ENCODE measurements around the gene TAF4.

TAF4 gene

DNA sequence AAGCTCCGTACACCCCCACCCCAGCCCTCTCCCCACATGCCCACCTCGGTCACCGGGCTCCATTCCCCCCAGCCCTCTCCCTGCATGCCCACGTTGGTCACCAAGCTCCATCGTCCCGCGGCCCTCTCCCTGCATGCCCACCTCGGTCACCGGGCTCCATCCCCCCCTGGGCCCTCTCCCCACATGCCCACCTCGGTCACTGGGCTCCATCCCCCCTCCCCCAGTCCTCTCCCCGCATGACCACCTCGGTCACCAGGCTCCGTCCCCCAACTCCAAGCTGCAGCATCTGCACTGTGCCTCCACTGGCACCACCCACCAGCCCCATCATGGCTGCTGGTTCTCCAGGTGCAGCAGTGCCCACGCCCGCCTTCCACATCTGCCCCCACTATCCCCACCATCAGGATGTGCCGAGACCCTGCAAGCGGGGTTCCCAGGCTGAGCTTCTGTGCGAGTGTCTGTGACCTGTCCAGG lies 16.8 kb downstream of the TAF4 start:
- Histone ChIP-seq H3K4me3 (ENCODE audit: extremely low read depth, insufficient read depth, low read length, poor library complexity, severe bottlenecking) (no peak overlapping the region), H3K4me1 (ENCODE audit: control insufficient read depth, insufficient read depth, low read length, poor library complexity, severe bottlenecking) (peaks cover 6% of the 10 kb centered on the region), H3K9me3 (ENCODE audit: control insufficient read depth, low read length) (no peaks in the 10 kb centered on the region), H3K27ac (ENCODE audit: low read depth, low read length, severe bottlenecking) (no peak overlapping the region), H3K36me3 (ENCODE audit: control insufficient read depth, insufficient read depth, low read length) (no peaks in the 10 kb centered on the region)
- WGBS, 2 experiments (ENCODE audit: insufficient coverage in 2 of 2): 93 to 94% methylated on average over 3 to 18 of the region's 18 CpGs

DNA sequence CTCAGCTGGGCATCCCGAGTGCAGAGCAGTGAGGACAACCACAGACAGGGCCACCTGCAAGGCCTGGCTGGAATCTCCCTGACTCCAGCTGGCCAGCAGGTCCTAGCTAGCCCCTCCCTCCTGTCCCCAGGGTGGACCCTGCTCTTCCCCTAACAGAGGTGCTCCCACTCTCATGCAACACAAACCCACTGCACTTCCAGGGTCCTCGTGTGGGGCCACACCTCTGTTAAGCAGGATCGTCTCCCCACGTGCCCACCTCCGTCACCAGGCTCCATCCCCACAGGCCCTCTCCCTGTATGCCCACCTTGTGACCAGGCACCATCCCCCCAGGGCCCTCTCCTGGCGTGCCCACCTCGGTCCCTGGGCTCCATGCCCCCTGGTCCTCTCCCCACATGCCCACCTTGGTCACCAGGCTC lies 17.3 kb downstream of the TAF4 start:
- no peaks in the 10 kb centered on the region for H3K9me3 ChIP-seq (ENCODE audit: control insufficient read depth, low read length)
- H3K36me3 ChIP-seq (ENCODE audit: control insufficient read depth, insufficient read depth, low read length): no peaks in the 10 kb centered on the region
- H3K4me1 ChIP-seq (ENCODE audit: control insufficient read depth, insufficient read depth, low read length, poor library complexity, severe bottlenecking): peaks cover 6% of the 10 kb centered on the region
- no peak overlapping the region for H3K4me3 ChIP-seq (ENCODE audit: extremely low read depth, insufficient read depth, low read length, poor library complexity, severe bottlenecking)
- no peak overlapping the region for H3K27ac ChIP-seq (ENCODE audit: low read depth, low read length, severe bottlenecking)
- WGBS, 2 experiments (ENCODE audit: insufficient coverage in 2 of 2): 92 to 98% methylated on average over 6 to 7 of the region's 7 CpGs

DNA sequence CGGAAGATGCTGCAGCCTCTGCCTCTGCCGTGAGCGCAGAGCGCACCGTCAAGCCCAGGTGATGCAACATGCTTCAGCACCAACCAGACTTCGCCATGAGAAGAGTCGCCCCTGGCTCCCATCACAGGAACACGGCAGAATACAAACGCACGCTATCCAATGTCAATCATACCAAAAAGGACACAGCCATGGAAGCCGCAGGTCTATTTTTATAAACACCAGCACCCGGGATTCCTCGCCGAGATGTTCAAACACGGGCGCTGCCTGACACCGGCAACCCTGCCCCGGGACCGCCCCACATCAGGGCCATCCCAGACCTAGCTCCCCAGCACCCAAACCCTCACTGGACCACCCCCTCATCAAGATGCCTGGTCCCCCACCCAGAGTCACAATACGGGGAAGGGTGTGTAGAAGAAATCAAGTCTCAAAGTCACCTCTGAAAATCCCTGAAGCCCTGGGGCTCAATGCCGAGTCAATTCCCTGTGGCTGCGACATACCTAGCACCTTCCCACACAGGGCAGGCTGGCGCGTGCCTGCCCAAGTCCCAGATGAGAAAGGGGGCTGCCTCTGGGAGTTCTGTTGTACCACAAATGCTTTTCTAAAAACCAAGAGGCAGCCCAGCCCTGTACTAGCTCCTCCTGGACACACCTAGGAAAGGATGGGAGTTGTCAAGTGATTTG lies 17.9 kb downstream of the TAF4 start:
- 93% methylated on average over 19 to 23 of the region's 24 CpGs for WGBS, 2 experiments (ENCODE audit: insufficient coverage in 2 of 2)
- Histone ChIP-seq H3K27ac (ENCODE audit: low read depth, low read length, severe bottlenecking) (no peak overlapping the region), H3K9me3 (ENCODE audit: control insufficient read depth, low read length) (no peaks in the 10 kb centered on the region), H3K36me3 (ENCODE audit: control insufficient read depth, insufficient read depth, low read length) (no peaks in the 10 kb centered on the region), H3K4me1 (ENCODE audit: control insufficient read depth, insufficient read depth, low read length, poor library complexity, severe bottlenecking) (peaks cover 6% of the 10 kb centered on the region), H3K4me3 (ENCODE audit: extremely low read depth, insufficient read depth, low read length, poor library complexity, severe bottlenecking) (no peak overlapping the region)

- Histone ChIP-seq H3K27ac (ENCODE audit: low read depth, low read length, severe bottlenecking) (no peak overlapping the region), H3K4me1 (ENCODE audit: control insufficient read depth, insufficient read depth, low read length, poor library complexity, severe bottlenecking) (peaks cover 6% of the 10 kb centered on the region), H3K9me3 (ENCODE audit: control insufficient read depth, low read length) (no peaks in the 10 kb centered on the region), H3K36me3 (ENCODE audit: control insufficient read depth, insufficient read depth, low read length) (no peaks in the 10 kb centered on the region), H3K4me3 (ENCODE audit: extremely low read depth, insufficient read depth, low read length, poor library complexity, severe bottlenecking) (no peak overlapping the region)
- 93% methylated on average over 11 to 15 of the region's 15 CpGs for WGBS, 2 experiments (ENCODE audit: insufficient coverage in 2 of 2)
Observed at GRCh38 chr20:62046431-62046830, 19.2 kb downstream of the TAF4 start.

- no peak overlapping the region for H3K27ac ChIP-seq (ENCODE audit: low read depth, low read length, severe bottlenecking)
- no peaks in the 10 kb centered on the region for H3K9me3 ChIP-seq (ENCODE audit: control insufficient read depth, low read length)
- no peaks in the 10 kb centered on the region for H3K36me3 ChIP-seq (ENCODE audit: control insufficient read depth, insufficient read depth, low read length)
- WGBS, 2 experiments (ENCODE audit: insufficient coverage in 2 of 2): 84 to 88% methylated on average over 17 to 18 of the region's 22 CpGs
- H3K4me3 ChIP-seq (ENCODE audit: extremely low read depth, insufficient read depth, low read length, poor library complexity, severe bottlenecking): no peak overlapping the region
- H3K4me1 ChIP-seq (ENCODE audit: control insufficient read depth, insufficient read depth, low read length, poor library complexity, severe bottlenecking): peaks cover 6% of the 10 kb centered on the region
Observed at GRCh38 chr20:62045529-62046285, 20.0 kb downstream of the TAF4 start.

- 86 to 93% methylated on average over 20 of the region's 20 CpGs for WGBS, 2 experiments (ENCODE audit: insufficient coverage in 2 of 2)
- Histone ChIP-seq H3K36me3 (ENCODE audit: control insufficient read depth, insufficient read depth, low read length) (no peaks in the 10 kb centered on the region), H3K4me3 (ENCODE audit: extremely low read depth, insufficient read depth, low read length, poor library complexity, severe bottlenecking) (no peak overlapping the region)
Observed at GRCh38 chr20:62045118-62045517, 20.6 kb downstream of the TAF4 start.

DNA sequence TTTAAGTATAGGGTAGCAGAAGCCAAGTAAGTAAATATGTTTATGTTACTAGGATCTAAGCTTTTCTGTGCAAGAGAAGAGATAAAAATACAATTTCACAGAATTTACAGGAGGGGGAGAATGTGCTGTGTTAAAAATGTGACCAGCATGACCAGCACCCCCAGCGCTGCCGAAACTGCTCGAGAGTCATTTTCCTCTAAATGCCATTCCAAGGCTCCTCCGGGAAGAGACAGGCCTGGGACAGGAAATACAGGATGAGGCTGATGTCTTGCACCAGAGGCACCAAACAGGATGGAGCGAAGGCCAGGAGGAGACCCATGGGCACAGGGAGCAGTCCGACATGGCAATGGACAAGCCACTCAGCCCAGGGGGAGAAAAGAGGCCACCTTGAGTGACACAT lies 21.1 kb downstream of the TAF4 start:
- WGBS, 2 experiments (ENCODE audit: insufficient coverage in 2 of 2): 44 to 47% methylated on average over 2 to 3 of the region's 6 CpGs

More at GRCh38 chr20:62045118-62045517, 20.6 kb downstream of the TAF4 start:
- Histone ChIP-seq H3K9me3 (ENCODE audit: control insufficient read depth, low read length) (no peaks in the 10 kb centered on the region), H3K4me1 (ENCODE audit: control insufficient read depth, insufficient read depth, low read length, poor library complexity, severe bottlenecking) (peaks cover 6% of the 10 kb centered on the region), H3K27ac (ENCODE audit: low read depth, low read length, severe bottlenecking) (no peak overlapping the region)

DNA sequence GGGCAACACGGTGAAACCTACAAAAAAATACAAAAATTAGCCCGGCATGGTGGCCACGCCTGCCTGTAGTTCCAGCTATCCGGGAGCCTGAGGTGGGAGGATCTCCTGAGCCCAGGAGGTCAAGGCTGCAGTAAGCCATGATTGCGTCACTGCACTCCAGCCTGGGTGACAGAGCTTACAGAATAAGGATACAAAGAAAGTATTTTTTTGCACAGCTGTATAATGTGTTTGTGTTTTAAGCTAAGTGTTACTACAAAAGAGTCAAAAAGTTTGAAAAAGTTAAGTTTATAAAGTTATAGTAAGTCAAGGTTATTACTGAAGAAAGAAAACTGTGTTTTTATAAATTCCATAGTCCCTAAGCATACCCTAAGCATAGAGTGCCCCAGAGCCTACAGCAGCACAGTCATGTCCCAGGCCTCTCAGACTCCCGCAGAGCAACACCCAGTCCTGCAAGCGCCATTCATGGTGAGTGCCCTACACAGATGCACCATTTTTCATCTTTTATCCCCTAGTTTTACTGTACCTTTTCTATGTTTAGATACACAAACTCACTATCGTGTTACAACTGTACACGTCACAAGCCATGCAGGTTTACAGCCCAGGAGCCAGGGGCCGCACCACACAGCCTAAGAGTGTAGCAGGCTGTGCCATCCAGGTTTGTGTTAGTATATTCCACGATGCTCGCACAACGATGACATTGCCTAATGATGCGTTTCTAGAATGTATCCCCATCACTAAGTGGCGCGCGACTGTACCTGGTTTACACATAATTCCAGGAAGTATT lies 22.4 kb downstream of the TAF4 start:
- H3K27ac ChIP-seq (ENCODE audit: low read depth, low read length, severe bottlenecking): no peak overlapping the region
- H3K36me3 ChIP-seq (ENCODE audit: control insufficient read depth, insufficient read depth, low read length): no peaks in the 10 kb centered on the region
- no peak overlapping the region for H3K4me3 ChIP-seq (ENCODE audit: extremely low read depth, insufficient read depth, low read length, poor library complexity, severe bottlenecking)
- H3K9me3 ChIP-seq (ENCODE audit: control insufficient read depth, low read length): no peaks in the 10 kb centered on the region
- WGBS, 2 experiments (ENCODE audit: insufficient coverage in 2 of 2): 90 to 94% methylated on average over 17 of the region's 17 CpGs
- H3K4me1 ChIP-seq (ENCODE audit: control insufficient read depth, insufficient read depth, low read length, poor library complexity, severe bottlenecking): peaks cover 8% of the 10 kb centered on the region

More for the DNA sequence above, 21.1 kb downstream of the TAF4 start:
- Histone ChIP-seq H3K4me1 (ENCODE audit: control insufficient read depth, insufficient read depth, low read length, poor library complexity, severe bottlenecking) (peaks cover 8% of the 10 kb centered on the region), H3K36me3 (ENCODE audit: control insufficient read depth, insufficient read depth, low read length) (no peaks in the 10 kb centered on the region), H3K4me3 (ENCODE audit: extremely low read depth, insufficient read depth, low read length, poor library complexity, severe bottlenecking) (no peak overlapping the region), H3K9me3 (ENCODE audit: control insufficient read depth, low read length) (no peaks in the 10 kb centered on the region), H3K27ac (ENCODE audit: low read depth, low read length, severe bottlenecking) (no peak overlapping the region)

DNA sequence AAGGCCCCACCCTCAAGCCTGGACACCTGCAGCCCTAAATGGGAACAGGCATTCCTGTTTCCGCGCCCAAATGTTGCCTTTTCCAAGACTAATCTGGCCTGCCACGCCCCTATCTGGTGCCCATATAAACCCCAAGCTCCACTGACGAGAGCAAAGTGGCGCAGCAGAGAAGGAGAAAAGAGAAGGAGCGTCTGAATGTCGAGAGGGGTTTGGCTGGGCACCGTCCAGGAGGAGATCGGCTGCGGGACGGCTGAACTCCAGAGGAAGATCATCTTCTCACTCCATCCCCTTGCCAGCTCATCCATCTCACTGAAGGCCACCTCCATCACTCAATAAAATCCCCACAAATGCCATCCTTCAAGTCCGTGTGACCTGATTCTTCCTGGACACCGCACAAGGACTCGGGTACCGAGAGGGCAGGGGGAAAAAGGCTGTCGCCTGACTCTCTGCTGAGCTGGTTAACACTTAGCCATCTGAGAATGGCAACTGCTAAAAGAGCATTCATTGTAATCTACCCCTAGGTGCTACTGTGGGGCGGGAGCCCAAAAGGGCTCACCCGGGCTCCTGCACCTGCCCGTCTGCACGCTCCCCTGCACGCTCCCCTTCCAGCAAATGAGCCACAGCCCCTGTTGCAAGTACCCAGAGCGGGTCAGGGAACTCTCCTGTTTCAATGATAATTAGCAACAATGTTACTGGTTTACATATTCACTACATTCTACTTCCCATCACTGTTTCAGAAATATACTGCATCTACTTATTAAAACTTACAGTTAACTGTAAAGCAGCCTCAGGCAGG lies 23.5 kb downstream of the TAF4 start:
- Histone ChIP-seq H3K27ac (ENCODE audit: low read depth, low read length, severe bottlenecking) (no peak overlapping the region), H3K4me3 (ENCODE audit: extremely low read depth, insufficient read depth, low read length, poor library complexity, severe bottlenecking) (no peak overlapping the region), H3K9me3 (ENCODE audit: control insufficient read depth, low read length) (no peaks in the 10 kb centered on the region), H3K4me1 (ENCODE audit: control insufficient read depth, insufficient read depth, low read length, poor library complexity, severe bottlenecking) (peaks cover 8% of the 10 kb centered on the region), H3K36me3 (ENCODE audit: control insufficient read depth, insufficient read depth, low read length) (no peaks in the 10 kb centered on the region)
- WGBS, 2 experiments (ENCODE audit: insufficient coverage in 2 of 2): 94 to 96% methylated on average over 12 to 21 of the region's 22 CpGs

DNA sequence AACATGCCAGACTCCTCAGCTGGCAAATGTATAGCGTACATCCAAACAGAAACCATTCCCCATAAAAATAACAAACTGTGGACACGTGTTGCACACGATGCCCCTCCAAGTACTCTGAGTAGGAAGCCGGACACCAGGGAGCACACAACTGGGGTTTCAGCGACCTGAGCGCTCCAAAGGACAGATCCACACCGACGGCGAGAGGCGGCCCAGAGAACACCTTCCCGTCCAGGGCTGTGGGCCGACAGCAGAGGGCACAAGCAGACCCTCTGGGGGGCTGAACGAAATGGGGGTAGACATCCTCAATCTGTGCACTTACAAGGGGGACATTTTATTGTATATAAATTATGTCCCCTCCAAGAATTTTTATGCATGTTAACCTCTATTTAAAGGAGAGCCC lies 24.7 kb downstream of the TAF4 start:
- WGBS, 2 experiments (ENCODE audit: insufficient coverage in 2 of 2): 95 to 98% methylated on average over 10 to 11 of the region's 13 CpGs
- no peak overlapping the region for H3K27ac ChIP-seq (ENCODE audit: low read depth, low read length, severe bottlenecking)
- no peaks in the 10 kb centered on the region for H3K36me3 ChIP-seq (ENCODE audit: control insufficient read depth, insufficient read depth, low read length)
- H3K4me1 ChIP-seq (ENCODE audit: control insufficient read depth, insufficient read depth, low read length, poor library complexity, severe bottlenecking): peaks cover 8% of the 10 kb centered on the region
- H3K9me3 ChIP-seq (ENCODE audit: control insufficient read depth, low read length): no peaks in the 10 kb centered on the region
- no peak overlapping the region for H3K4me3 ChIP-seq (ENCODE audit: extremely low read depth, insufficient read depth, low read length, poor library complexity, severe bottlenecking)

Measured in mesodermal cell (in vitro differentiated cells).